HG03571 (cell line): Measurements from ENCODE around the gene PILRA.
"Not testable (repeated sequence)": the region's sequence is repeated elsewhere in the genome, so short reads cannot be mapped to it uniquely, and the experiment has no call there.

Source experiments
- ATAC-seq: cut with Tn5 transposase; IDR thresholded peaks from one replicate; pipeline ENCODE4 v1.9.1; 2021; ENCODE audit not compliant: unreplicated experiment

PILRA gene

DNA sequence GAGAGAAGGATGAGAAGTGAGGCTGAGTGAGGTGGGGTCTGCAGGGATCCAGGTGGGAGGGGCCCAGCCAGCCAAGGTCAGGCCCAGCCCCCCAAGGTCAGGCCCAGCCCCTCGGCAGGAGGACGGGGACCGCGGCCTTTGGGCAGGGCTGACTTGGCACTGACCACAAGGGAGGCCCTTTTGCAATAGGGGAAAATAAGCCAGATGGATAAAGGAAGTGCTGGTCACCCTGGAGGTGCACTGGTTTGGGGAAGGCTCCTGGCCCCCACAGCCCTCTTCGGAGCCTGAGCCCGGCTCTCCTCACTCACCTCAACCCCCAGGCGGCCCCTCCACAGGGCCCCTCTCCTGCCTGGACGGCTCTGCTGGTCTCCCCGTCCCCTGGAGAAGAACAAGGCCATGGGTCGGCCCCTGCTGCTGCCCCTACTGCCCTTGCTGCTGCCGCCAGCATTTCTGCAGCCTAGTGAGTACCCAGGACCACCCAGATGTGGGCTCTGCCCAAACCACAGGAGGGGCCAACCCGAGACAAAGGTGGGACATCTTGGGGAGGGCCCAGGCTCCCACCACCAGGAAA is at the start of gene PILRA:
Gene PILRA, plus strand, starts transcription at position 227 of the 571 bp plus-strand sequence. Its CDS starts 170 bp downstream, at position 397.
- no peak for ATAC-seq

DNA sequence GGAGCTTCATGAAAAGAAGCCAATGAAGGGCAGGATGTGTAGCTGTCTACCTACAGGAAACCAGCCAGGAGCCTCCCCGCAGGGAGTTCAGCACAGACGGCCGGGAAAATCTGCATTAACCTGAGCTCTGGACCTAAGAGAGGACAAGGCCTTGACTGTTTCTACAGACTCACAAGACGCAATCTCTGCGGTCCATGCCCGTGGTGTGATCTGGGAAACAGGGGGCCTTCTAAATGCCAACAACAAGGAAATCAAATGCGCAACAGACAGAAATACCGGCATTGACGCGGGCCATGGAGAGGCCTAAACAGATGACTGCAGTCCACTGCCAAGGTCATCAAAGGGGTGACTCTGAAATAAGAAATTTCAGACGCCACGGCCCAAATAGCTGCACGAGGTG is 49.1 kb upstream of the PILRA start:
- ATAC-seq: not testable (repeated sequence)

DNA sequence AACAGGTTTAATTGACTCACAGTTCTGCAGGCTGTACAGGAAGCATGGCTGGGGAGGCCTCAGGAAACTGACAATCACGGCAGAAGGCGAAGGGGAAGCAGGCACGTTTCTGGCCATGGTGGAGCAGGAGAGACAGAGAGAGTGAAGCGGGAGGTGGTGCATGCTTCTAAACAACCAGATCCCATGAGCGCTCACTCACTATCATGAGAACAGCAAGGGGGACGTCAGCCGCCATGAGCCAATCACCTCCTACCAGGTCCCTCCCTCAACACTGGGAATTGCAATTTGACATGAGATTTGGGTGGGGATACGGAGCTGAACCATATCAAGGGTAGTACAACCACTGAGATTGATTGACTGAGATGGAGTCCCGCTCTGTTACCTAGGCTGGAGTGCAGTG is 47.6 kb upstream of the PILRA start:
- ATAC-seq: not testable (repeated sequence)

DNA sequence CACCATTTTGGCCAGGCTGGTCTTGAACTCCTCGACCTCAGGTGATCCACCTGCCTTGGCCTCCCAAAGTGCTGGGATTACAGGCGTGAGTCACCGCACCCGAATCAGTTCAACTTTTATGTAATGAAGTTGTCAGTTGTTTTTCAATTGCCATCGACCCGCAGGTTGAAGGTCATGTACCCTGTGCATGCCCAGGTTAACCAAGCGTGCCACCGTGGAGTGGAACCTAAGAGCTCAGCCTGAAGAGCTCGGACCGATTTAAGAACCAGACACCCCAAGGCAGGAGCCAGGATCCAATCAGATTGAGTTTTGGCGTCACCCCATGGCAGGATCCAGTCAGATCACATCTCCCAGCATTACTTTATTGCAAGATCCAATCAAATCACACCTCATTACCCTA is 46.4 kb upstream of the PILRA start:
- ATAC-seq: not testable (repeated sequence)

DNA sequence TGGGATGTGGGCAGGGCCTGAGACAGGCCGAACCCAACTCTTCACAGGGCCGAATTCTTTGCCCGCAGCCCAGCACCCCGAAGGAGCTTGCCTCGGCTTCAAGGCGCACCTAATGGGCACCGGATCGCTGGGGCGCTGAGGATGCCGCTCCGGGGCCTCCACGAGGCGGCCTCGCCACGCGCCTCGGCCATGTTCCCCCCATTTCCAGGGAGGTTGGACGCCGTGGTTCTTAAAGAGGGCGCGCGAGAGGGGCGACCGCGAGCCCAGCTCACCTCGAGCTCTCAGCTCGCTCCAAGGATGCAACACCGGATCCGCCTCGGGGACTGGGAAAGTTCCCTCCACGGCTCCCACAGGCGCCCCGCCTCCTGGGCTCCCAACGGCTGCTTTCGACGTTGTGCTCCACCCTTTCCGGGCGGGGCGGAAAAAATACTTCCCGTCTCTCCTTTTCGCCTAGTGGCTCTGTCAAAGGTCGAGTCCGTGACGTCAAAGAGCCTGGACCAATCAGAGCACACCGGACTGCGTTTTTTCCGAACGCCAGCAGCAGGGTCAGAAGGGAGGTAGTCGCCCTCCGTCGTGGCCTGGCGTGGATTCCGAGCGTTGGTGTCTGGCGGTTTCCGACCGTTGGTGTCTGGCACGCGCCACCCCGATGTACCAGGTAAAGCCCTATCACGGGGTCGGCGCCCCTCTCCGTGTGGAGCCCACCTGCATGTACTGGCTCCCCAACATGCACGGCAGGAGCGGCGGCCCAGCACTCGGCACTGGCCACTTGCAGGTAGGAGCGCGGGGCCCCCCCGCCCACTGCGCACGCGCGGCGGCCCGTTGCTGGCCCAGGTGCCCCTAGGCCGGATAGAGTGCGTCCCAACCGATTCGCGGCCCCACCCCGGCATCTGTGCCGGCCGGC is 37.5 kb upstream of the PILRA start:
- ATAC-seq: peak; percentile 90

DNA sequence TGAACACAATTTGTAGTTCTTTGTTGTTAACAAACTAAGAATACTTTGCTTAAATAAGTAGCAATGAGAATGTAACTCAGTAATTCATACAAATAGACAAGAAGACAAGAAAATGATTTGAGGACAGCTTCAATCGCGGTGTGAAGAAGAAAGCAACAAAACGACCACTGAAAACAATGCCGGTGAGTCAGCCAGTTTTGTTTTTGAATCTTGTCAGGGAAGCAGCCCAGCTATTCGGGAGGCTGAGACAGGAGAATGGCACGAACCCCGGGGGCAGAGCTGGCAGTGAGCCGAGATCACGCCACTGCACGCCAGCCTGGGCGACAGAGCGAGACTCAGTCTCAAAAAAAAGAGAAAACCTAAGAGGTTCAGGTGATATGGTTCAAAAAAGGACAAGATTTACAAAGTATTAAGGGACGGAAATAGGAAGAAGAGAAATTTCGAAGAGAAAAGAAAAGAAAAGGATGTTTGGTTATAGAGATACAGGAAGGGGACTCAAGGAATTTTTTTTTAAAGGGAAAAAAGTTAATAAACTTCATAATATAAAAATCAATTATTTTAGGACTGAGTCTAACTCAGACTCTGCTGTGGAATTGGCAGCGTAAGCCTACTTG is 35.1 kb upstream of the PILRA start:
- not testable (repeated sequence) for ATAC-seq

DNA sequence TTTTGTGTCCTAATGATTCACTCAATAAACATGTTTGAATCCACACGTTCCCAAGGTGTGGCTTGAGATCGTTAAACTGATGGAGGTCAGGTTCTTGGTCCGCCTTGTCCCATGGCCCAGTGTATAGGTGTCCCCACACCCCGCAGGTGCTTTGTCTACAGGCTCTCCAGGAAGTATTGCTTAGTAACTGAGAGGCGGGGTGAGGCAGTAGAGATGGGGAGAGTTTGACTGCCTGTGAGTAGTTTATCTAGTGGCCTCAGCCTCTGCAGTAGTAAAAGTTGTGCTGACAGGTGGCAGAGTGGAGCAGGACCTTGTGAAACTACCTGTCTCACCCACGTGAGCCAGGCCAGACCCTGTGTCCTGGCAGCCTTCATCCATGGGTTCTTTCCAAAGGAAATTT is 32.0 kb upstream of the PILRA start:
- not testable (repeated sequence) for ATAC-seq

DNA sequence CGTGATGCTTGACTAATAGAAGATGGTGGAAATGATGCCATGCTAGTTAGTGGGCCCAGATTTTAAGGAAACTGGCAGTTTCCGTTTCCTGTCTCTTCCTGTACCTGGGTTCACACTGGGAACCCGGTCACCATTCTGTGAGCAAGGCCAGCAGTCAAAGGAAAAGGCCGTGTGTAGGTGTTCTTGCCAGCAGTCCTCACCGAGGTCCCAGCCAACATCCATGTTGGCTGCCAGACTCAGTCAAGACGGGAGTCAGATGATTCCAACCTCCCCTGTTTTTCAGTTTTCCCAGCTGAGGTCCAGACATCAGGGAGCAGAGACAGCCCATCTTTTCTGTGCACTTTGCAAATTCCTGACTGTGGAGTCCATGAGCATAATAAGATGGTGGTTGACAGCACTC is 30.5 kb upstream of the PILRA start:
- ATAC-seq: no peak

DNA sequence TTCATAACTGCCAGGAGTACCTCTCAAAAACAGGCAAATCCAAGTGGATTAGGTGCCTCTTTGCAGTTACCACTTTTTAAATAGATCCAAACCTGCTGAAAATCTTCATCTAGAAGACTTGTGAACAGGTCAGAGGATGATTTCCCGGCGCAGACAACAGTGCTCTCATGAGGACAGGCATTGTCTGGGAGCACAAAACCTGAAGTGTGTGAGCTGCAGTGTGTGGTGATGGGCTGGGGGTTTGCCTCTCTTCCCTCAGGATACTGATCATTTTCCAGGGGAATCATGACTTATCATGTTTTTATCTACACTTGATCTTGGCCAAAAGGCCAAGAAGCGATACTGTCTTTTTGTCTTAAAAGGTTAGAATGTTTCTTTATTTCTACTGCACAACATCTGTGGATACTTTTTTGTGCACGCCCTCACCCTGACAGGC is 29.1 kb upstream of the PILRA start:
- not testable (repeated sequence) for ATAC-seq

DNA sequence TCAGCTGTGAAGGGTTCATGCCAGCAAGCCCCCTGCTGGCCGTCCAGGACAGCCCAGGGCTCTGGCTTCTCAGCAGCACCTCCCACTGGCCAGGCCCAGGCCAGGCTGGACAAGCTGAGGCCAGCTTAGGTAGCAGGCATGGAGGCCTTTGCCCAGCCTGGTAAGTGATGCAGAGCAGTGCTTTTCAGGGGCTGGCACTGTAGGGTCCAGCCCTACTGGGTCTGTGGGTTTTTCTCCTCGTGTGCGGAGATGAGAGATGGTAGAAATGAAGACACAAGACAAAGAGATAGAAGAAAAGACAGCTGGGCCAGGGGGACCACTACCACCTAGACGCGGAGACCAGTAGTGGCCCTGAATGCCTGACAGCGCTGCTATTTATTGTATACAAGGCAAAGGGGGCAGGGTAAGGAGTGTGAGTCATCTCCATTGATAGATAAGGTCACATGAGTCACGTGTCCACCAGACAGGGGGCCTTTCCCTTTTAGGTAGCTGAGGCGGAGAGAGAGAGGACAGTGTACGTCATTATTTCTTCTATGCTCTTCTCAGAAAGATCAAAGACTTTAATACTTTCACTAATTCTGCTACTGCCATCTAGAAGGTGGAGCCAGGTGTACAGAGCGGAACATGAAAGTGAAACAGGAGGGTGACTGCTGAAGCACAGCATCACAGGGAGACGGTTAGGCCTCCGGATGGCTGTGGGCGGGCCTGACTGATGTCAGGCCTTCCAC is 28.6 kb upstream of the PILRA start:
- ATAC-seq: peak; percentile 66

DNA sequence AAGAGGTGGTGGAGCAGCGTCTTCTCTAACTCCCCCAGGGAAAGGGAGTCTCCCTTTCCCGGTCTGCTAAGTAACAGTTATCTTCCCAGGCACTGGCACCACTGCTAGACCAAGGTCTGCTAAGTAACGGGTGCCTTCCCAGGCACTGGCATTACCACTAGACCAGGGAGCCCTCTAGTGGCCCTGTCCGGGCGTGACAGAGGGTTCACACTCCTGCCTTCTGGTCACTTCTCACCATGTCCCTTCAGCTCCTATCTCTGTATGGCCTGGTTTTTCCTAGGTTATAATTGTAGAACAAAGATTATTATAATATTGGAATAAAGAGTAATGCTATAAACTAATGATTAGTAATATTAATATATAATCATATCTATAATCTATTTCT is 28.0 kb upstream of the PILRA start:
- ATAC-seq: peak; percentile 13

DNA sequence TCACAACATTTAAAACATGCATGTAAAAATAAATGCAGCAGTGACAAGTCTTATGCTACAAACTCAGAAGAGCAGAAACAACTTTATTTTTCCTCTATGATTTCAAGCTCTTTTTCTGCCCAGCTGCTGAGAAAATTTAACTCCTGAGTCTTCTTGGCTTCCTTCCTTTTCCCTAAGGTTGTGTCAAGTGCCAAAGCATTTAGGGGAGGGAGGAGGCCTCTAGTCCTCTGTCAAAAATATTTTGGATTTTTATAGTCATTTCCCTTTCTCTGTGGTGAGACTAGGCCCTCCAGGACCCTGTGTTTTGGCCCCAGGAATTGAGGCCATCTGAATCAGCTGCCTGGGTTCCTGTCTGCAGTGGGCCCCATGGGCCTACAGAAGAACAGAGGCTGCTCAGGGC is 26.4 kb upstream of the PILRA start:
- ATAC-seq: no peak

DNA sequence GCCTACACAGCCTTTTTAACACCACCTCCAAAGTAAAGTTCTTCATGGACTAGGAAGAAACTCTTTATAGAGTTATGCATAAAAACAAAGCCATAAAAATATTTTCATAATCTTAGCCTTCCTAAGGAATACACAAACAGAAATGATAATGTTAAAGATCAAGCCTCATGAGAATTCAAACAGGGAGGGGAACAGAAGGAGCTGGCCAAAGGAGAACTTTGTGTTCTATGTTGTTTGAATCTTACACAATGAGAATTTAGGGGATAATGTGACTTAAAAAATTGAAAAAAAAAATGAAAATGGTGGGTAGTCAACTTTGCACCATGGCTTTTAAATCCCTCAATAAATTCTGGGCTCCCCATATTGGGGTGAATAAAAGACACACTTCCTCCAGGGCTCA is 24.5 kb upstream of the PILRA start:
- no peak for ATAC-seq

DNA sequence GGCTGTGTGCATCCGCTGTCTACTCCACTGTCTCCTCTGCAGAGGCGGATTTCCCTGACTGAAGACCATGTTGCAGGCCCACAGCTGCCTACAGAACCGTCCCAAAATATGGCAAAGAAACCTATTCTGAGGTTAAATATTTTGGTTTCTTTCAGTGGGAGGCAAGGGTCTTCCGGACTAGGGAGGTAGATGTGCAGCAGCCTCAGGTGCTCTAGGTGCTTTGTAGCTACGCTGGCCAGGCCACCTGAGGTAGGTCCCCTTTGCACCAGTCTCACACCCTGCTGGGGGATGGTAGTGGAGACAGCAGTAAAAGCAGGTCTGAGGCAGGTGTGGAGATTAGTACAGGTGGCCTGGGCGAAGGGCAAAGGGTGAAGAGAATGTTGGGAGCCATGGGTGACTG is 23.5 kb upstream of the PILRA start:
- ATAC-seq: no peak

DNA sequence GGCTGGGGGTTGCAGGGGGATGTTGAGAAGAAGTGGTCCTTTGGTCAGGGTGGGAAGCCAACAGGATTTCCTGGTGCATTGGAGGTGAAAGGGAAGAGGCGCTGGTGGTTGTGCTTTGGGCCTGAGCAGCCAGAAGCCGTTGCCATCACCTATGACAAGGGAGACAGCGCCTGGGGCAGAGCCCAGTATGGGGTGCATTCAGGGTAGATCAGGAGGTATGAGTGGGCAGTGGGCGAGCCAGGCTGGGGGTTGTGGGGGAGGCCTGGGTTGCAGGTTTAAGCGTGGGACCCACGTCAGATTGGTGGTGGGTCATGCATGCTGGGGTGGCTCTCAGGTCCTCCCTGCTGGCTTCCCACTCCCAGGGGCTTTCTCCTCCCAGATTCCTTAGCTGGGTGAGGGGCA is 21.6 kb upstream of the PILRA start:
- ATAC-seq: no peak

DNA sequence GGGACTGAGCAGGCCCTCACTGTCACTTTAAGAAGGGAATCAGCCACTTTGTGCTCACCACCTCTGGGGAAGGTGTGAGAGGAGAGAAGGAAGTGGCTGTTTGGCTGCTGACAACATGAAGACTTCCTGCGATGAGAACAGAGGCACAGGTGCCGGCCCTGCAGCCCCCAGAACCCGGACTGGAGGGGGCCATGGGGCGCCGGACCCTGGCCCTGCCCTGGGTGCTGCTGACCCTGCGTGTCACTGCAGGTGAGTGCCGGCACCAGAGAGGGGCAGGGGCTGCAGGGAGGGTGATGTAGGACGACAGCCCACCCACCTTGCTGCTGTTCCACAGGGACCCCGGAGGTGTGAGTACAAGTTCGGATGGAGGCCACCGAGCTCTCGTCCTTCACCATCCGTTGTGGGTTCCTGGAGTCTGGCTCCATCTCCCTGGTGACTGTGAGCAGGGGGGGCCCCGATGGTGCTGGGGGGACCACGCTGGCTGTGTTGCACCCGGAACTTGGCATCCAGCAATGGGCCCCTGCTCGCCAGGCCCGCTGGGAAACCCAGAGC is 21.0 kb upstream of the PILRA start:
- not testable (repeated sequence) for ATAC-seq

DNA sequence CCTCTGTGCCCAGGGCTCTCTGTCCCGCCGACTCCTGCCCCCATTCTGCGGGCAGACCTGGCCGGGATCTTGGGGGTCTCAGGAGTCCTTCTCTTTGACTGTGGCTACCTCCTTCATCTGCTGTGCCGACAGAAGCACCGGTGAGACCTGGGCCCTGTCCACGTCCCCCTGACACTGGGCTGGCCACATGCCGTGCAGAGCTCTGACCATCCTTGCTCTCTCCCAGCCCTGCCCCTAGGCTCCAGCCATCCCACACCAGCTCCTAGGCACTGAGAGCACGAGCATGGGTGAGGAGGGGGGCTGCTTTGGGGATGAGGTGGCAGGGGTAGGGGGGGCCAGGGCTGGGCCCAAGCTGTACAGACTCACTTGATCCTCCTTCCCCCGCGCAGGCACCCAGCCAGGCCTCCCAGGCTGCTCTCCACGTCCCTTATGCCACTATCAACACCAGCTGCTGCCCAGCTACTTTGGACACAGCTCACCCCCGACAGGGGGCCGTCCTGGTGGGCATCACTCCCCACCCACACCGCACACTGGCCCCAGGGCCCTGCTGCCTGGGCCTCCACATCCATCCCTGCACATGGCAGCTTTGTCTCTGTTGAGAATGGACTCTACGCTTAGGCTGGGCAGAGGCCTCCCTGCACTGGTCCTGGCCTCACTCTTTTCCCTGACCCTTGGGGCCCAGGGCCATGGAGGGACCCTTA is 20.2 kb upstream of the PILRA start:
- no peak for ATAC-seq

DNA sequence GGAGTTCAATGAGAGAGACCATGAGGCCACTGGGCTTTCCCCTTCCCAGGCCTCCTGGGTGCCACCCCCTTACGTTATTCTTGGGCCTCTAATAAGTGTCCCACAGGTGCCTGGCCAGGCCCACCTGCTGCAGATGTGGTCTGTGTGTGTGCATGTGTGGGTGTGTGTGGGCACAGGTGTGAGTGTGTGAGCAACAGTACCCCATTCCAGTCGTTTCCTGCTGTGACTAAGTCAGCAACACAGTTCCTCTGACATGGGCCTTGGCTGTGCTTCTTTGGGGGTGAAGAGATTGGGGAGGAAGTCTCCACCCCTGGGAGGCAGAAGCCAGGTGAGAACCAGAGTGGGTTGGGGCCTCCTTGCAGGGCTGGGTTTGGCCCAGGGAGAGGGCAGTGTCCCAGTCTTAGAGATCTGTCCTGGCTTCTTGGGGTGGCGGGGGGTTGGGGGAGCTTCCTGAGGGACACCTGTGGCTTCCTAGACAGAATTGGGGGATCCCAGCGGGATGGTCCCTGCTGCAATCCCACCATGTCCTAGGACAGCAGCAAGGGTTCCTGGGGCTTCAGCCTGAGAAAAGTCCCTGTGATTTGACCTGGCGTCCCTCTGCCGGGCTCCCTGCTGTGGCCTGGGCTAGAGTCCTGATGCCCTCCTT is 19.5 kb upstream of the PILRA start:
- ATAC-seq: no peak

DNA sequence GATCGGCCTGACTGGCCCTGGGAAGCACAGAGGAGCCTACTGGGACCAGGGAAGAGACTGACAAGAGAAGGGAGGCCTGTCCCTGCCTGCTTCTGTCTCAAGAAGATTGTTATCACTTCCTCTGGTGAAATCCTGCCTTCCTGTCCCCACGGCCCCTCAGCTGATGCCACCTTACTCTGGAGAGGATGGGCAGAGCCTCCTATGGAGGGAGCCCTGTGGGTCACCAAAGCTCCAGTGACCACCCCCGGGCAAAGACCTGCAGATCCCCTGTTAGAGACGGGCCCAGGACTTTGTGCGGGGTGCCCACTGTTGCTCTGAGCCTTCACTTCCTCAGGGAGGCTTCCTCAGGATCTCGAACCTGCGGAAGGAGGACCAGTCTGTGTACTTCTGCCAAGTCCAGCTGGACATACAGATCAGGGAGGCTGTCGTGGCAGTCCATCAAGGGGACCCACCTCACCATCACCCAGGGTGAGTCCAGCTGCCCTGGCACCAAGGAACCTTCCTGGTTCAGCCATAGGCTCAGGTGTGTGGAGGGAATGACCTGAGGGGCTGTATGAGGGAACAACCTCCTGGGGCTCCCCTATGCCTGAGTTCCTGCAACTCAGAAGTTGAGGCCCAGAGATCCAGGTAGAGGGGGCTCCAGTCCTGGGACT is 16.7 kb upstream of the PILRA start:
- ATAC-seq: no peak
